GM18511 (cell line): ENCODE results near the gene RUNX3.

Experiments
- ATAC-seq: cut with Tn5 transposase; IDR thresholded peaks from one replicate; pipeline ENCODE4 v1.9.1; 2021; ENCODE audit warnings: mild to moderate bottlenecking, moderate library complexity; ENCODE audit not compliant: unreplicated experiment

The RUNX3 gene

DNA sequence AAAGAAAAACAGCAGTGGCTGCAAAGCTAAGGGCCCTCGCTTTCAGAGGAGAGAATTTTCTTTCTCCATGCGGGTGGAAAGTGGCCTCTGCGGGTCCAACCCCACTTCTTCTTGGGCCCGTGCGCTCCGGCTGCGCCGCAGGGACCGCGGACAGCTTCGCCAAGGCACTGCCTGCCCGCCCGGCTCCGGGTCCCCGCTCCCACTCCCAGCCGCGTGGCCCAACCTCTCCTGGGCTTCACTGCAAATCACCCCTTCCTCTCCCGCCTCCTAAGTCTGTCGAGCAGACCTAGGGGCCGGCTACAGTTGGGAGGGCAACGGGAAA lies 1.0 kb upstream of the RUNX3 start:
- ATAC-seq, result no peak

DNA sequence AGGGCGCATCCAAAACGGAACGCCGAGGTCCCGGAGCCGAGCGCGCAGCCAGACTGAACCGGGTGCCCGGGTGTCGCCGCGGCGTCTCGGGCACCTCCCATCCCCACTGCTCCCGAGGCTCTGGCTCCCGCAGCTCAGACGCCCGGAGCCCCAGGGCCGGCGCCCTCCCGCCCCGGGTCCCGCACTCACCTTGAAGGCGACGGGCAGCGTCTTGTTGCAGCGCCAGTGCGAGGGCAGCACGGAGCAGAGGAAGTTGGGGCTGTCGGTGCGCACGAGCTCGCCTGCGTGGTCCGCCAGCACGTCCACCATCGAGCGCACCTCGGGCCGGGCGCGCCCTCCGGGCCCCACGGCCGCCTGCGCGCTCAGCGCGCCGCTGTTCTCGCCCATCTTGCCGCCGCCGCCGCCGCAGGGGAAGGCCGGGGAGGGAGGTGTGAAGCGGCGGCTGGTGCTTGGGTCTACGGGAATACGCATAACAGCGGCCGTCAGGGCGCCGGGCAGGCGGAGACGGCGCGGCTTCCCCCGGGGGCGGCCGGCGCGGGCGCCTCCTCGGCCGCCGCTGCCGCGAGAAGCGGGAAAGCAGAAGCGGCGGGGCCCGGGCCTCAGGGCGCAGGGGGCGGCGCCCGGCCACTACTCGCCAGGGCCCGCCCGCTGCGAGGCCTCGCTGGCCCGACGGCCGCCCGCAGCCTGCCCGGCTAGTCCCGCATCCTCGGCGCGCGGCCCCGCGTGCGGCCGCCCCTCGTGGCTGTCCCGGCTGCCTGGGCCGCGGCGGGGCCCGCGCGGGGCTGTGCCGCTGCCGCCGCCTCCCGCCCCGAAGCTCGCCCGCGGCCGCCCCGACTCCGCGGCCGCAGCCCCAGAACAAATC lies 447 bp downstream of the RUNX3 start:
- ATAC-seq, result peak; percentile 18

DNA sequence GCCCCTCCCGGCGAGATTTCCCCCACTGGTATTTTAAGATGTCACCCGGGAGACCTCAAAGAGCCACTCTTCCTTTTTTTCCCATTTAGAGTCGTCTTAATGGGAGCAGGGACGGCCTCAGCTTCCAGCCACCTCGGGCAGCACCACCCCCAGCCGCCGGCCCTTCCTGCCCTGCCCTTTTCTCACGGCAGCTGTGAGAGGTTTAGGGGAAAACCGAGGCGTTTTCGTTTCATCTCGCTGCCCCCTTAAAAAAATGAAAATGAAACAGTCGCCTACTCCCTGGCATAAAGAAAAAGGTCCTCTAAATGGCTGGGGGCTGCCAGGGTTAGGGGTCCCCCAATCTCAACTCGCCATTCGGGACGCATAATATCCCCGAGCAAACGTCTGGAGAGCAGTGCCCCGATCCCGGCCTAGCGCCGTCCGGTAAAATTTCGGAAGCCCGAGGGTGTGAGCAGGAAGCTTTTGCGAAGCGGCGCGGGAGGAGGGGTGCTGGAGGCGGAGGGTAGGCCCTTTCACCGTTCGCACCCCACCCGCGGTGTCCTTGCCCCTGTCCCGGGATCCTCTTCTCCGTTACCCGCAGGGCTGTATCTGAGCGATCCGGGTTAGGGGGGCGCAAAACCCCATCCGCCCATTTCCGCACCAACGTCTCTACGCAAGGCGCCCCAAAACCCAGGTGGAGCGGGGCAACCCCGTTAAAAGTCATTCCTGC lies 1.2 kb downstream of the RUNX3 start:
- ATAC-seq, result no peak

DNA sequence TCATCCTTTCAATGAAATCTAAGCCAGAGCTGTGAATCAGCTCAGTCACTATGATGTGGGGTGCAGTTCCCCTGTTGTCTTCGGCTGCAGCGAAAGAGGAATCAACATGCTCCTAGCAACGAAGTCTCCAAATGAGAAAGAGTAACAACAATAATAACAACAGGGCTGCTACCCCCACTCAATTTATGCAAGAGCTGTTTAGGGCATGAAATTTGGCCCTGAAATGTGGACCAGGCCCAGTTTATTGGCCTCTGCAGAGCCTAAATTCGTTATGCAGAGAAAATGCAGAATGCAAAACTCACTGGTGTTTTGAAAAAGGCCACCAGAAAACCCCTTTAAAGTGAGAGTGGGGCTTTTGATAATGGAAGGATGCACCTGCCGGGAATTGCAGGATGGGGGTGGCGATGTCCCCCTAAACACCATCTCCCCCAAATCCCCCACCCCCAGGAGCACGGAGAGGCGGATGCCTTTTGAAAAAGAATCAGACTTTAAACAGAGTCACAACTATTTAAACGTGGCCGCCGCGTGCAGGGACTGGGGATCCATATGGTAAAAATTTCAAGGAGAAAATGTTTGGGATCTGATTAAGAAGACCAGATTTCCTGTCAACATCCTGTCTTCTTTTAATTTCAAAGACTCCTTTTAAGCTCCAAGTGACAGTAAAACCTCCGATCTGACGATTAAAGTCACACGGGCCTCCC lies 1.9 kb downstream of the RUNX3 start:
- ATAC-seq, result no peak

DNA sequence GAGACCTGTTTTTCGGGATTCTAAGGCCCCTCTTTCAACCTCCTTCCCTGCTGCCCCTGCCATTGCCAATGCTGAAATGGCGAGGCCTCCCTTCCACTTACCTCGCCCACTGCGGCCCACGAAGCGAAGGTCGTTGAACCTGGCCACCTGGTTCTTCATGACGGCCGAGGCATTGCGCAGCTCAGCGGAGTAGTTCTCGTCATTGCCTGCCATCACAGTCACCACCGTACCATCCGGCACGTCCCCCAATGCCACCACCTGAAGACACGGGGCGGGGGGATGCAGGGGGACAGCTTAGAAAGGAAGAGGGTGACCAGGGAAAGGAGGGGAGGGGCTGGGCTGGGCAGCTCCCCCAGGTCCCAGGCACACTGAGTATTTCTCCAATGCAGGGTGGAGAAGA lies 2.6 kb downstream of the RUNX3 start:
- no peak for ATAC-seq

DNA sequence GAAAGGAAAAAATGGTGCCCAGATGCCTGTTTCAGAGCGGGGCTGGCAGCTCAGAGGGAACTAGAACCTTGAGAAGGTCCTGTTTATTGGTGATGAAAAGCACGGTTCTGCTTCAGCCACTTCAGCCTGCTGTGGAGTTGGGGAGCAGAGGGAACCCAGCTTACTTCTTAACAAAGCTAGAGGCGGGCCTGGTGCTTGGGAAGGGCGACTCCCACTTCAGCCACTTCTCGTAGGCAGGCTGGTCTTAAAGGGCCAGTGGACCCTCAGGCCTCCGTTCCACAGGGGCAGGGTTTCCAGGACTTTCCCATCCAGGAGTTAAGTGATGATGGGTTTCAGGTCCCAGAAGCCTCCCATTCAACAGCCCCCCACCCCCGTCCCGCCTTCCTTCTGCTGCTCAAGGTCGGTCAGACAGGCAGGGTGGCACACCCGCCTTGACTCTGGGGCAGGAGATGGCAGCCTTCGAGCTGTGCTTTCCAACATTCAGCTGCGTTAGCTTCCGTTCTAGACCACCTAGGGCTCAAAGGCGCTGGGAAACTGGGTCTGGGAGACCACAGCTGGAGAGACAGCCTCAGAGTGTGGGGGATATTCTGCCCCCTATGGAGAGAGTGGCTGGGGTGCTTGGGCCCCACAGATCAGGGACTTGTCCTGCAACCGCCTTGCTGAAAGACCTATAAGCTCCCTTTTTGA lies 3.4 kb downstream of the RUNX3 start:
- no peak for ATAC-seq

DNA sequence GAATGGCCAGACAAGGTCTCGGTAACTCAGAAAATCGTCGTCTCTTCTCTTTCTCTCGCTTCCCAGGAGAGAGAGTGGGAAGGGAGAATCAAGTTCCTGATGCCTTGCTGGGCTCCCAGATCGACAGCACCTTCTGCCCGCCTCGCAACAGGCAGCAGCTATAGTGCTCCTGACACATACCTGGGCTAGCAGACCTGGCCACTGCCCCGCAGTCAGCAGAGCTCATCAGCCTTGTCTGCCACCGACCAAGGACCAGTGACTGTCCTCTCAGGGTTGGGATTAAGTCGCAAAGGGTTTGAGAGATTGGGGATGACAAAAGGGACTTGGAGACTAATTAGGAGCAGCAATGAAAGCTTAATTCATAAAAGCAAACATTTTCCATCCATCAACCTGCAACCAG lies 4.1 kb downstream of the RUNX3 start:
- ATAC-seq, result no peak

DNA sequence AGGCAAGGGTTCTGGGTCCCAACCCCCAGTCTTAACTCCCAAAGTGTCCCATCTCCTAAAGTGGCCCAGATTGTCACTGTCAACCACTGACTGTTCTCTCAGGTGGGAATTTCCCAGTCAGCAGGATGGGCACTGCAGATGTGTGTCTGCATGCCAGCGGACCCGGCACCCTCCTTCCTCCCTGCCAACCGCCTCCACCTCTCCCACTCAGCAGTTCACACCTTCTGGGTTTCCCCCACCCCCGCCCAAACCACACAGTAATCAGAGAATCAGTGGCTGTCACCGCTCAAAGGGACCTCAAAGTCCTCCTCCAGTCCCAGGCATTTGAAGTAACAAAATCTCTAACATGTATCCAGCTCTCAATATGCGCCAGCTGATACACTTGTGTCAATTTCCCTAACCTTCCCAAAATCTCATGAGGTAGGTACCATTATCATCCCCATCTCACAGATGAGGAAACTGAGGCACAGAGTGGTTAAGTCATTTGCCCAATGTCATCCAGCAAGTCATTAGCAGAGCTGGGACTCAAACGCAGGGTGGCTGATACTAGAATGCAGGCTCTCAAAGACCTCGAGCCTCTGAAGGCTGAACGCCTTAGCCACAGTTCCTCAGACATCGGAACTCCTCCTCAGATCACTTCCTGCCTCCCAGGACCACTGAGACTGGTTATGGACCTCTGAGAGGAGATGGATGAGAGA lies 4.8 kb downstream of the RUNX3 start:
- ATAC-seq, result no peak

DNA sequence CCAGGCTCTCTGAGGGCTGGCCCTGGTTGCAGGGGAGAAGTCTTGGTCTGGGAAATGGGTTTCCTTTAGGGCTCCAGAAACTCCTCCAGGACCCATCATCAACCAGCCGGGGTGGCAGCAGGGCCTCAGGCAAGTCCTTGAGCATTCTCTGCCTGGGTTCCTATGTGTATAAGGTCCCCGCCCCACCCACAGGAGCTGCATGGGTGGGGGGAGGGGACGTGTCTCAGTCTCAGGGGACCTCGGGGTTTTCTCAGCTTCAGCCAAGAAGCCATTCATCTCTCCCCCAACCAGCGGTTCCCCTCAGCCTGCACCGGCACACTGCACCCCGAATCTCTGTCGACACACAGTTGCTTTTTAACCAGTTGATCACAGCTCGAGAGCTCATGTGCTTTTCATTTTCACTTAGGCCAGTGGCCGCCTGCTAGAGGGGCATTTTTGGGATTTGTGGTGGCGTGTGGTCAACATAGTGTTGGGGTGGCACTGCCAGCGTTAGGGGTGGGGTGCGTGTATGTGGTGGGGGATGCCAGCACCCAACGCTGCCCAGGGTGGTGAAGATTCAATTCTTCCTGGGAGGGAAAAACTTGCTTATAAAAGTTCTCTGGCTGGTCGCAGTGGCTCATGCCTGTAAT lies 6.5 kb downstream of the RUNX3 start:
- ATAC-seq, result peak; percentile 46

DNA sequence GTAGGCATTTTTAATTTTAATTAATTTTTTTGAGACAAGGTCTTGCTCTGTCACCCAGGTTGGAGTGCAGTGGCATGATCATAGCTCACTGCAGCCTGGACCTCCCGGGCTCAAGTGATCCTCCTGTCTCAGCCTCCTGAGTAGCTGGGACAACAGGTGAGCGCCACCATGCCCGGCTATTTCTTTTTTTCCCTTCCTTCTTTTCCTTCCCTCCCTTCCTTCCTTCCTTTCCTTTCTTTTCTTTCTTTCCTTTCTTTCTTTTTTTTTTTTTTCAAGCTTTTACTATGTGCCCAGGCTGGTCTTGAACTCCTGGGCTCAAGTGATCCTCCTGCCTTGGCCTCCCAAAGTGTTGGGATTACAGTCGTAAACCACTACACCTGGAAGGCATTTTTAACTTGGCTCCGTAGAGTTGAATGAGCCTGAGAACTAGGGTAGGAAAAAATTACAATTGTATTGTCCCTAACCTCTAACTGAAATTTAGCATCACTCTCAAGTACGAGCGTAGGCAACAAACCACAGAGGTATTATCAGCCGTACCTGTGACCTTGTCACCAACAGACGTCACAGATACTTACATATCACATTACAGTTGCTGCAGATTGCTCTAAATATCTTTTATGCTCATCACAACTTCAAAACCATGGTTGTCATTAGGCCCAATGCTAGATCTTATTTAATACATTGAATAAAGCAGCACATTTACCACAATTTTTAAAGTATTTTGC lies 8.0 kb downstream of the RUNX3 start:
- ATAC-seq, result no peak

DNA sequence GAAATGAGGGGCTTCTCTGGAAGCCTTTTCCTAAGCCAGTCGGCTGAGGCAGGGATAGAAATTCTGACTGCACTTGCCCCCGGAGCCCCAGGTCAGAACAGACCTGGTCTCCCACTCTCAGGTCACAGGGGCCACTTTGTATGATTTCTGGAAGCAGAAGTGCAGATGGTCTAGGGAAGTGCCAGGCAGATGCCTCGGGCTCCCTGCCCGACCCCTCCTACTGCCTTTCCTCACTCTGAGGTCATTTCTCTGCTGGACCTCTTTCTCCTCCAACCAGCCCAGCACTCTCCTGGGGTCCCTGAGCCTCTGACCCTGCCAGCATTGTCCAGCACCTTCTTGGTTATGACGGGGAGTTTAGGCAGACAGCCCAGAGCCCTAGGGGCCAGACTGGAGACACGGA lies 8.7 kb downstream of the RUNX3 start:
- no peak for ATAC-seq

DNA sequence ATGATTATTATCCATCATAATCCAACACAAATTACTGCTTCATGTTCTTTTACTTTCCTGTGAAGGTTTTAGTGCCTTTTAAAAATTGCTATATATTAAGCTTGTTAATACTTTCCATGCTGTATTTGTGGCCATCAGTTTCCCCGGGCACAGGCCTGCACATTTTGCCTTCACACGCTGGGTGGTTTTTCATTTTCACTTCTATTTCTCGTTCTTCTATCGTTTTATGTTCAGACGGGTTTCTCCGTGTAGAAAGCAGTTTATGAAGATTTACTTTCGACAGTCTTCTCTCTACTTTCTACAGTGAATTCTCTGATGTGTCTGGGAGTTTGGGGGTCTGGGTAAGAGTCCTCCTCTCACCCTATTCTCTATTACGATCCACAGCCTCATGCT lies 9.5 kb downstream of the RUNX3 start:
- ATAC-seq, result no peak

DNA sequence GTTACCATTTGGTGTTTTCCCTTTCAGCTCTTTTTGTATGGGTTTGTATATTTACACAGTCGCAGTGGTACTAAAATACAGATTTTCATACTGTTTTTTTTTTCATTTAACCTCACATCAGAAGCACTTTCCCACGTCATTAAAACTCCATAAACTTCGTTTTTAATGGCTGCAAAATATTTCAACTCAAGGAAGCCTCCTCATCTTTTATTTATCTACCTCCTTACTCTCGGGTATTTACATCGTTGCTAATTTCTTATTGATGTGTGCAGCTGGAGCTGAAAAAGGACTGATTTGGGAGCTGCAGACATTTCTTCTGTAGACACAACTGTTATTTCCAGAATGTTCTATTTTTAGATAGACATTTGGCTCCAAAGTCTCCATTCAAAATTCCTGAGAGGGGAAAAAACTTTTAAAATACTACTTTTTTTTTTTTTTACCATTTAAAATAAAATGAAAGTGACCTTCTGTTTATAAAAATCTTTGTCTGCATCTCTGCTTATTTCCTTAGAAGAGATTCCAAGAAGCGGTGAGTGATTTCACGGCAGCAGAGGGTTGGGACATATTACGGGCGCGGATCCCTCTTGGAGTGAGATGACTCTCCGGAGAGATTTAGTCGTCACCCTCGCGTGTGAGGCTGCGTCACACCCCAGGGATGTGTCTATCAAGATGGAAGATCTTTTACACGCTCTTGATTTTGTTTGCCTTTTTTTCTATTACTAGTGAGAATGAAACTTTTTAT lies 10.1 kb downstream of the RUNX3 start:
- no peak for ATAC-seq

DNA sequence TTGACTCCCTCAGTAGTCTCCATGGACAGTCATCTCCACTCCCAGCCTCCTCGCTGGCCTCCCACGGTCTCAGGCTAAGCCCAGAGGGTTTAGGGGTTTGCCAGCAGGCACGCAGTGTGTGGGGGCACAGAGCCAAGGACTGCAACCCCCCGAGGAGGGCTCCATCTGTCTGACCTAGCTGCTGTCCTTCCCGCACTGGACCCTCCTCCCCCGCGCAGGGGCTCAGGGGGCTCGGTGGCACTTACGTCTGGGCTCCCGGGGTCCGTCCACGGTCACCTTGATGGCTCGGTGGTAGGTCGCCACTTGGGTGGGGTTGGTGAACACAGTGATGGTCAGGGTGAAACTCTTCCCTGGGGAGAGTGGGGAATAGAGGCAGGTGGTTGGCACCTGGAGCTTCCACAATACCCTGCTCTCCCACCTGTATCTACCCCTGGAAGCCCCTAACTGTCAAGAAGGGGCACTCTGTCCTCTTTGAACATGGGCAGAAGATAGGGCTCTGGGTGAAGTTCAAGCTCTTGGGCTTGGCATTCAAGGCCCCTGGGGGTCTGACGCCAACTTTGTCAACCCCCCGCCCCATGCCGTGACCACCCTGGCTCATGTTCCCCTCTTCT lies 11.0 kb downstream of the RUNX3 start:
- no peak for ATAC-seq

DNA sequence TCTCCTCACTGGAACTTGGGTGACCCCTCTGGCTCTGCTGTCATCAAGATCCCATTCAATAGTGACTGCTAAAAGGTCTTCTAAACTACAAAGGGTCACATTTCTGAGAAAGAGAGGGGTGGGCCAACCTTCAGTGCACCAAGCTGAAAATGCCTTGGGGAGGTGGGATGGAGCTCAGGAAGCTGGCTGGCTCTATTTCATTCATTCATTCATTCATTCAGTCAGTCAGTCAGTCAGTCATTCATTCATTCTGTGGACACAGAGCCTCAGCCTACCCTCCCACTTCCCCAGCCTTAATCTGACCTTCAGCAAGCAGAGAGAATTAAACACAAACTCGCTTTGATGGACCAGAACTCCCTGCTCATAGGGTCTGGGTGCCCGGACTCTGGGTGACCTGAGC lies 11.7 kb downstream of the RUNX3 start:
- no peak for ATAC-seq

DNA sequence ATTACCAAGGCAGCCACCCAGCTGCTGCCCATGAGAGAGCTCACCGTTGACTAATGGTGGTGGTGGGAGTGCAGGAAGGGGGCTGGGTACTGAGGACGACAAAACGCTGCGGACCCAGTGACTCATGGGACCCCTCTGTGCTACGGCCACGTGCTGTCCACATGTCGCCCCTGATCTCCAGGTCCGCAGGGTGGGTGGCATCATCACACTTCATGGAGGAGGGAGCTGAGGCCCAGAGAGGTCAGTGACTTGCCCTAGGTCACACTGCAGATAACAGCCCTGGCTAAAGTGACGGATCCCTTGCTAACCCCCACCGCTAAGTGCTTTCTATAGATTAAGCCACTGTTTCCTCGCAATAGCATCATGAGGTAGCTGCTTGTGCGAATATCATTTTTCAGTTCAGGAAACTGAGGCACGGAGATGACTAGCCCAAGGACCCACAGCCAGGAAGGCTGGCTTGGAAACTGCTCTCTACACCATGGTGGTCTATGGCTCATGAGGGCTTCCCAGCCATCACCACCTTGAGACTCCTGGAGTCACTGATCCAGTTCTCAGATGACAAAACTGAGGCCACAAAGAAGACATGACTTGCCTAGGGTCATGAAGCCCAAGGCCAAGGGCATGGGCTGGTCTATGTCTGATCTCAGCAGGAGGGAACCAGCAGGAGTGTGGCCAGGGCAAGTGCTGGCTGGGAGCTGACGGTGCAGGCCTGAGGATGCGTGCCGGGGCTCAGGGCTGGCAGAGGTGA lies 12.6 kb downstream of the RUNX3 start:
- no peak for ATAC-seq

DNA sequence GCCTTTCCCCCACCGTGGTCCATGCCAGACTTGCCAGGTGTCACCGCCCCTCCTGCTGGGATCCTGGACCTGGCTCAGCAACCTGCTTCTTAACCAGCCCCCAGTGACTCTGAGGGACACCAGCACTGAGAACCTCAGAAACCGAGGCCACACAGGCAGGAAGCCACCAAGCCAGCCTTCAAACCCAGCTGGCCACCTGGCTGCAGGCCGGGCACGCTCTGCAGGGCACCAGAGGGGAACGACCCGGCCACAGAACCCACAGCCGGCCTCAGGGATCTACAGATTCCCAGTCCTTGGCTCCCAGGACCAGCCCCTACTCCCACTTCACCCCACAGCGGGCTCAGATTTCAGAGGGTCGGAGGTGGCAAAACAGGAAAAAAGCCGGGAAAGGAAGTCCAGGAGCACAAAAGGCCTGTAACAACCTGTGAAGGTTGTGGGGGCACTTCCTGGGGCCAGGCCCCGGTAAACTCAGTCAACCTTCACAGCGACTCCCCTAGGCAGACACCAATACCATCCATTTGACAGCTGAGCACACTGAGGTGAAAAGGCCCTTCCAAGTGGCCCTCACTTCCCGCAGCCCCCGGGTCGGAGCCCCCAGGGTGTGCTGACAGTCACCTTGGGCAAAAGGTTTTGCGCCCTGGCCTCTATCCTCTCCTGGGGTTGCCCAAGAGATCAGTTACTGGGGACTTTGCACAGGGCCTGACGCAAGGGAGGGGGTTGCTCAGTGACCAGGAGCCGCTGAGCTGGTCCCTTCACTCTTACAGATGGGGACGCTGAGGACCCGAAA lies 14.1 kb downstream of the RUNX3 start:
- ATAC-seq, result no peak
